Astrocyte of the cerebellum (primary cell): ENCODE results near the gene TMEM163.

Experiments
- DNase-seq: peaks from one replicate; pipeline ENCODE4 v3.0.0-alpha.2; 2011; ENCODE audit warnings: low read depth
- H3K4me3 ChIP-seq: 2 replicates; pipeline ENCODE4 v1.5.1; 2011; ENCODE audit warnings: mild to moderate bottlenecking, low read depth, low read length, moderate library complexity
- in situ Hi-C: cut with HindIII; loops from 2 replicates; pipeline ENCODE4 v1.10.0; 2017; ENCODE audit warnings: low sequenced_read_pairs
- TF ChIP-seq, protein P1 (sequence below): IDR thresholded peaks from 2 replicates; pipeline ENCODE4 v1.5.1; 2012; ENCODE audit warnings: low read length, low read depth, moderate library complexity, mild to moderate bottlenecking; ENCODE audit errors: missing control alignments

Gene TMEM163

DNA sequence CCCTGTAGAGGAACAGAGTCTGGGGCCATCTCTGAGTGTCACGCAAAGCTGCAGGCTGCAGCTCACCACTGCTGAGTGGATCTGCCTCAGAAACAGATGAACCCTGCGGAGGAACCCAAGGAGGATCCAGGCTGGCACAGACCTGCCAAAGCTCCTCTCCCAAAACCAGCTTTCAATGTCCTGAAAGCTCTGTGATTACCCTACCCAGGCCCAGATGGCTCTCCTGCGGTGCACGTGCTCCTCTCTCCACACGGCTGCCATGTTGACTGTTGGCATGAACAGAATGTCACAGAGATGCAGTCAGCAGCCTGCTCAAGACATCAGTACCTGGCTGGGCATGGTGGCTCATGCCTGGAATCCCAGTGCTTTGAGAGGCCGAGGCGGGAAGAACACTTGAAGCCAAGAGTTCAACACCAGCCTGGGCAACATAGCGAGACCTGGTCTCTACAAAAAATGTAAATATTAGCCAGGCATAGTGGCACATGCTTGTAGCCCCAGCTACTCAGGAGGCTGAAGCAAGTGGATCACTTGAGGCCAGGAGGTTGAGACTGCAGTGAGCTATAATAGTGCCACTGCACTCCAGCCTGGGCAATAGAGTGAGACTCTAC lies 248.1 kb downstream of the TMEM163 start:
- TF ChIP-seq, protein P1, sequence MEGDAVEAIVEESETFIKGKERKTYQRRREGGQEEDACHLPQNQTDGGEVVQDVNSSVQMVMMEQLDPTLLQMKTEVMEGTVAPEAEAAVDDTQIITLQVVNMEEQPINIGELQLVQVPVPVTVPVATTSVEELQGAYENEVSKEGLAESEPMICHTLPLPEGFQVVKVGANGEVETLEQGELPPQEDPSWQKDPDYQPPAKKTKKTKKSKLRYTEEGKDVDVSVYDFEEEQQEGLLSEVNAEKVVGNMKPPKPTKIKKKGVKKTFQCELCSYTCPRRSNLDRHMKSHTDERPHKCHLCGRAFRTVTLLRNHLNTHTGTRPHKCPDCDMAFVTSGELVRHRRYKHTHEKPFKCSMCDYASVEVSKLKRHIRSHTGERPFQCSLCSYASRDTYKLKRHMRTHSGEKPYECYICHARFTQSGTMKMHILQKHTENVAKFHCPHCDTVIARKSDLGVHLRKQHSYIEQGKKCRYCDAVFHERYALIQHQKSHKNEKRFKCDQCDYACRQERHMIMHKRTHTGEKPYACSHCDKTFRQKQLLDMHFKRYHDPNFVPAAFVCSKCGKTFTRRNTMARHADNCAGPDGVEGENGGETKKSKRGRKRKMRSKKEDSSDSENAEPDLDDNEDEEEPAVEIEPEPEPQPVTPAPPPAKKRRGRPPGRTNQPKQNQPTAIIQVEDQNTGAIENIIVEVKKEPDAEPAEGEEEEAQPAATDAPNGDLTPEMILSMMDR = no peak
- in situ Hi-C loops = loop anchor here (25.0 kb wide), 1 partner anchor 442 kb away; the partner anchor contains the start of gene CCNT2
- no peak for DNase-seq
- H3K4me3 ChIP-seq = no peak overlapping the region

GRCh38 chr2:134469516-134470115 lies 249.2 kb downstream of the TMEM163 start:
- H3K4me3 ChIP-seq = no peak overlapping the region
- TF ChIP-seq, protein P1 = no peak
- in situ Hi-C loops = loop anchor here (25.0 kb wide), 1 partner anchor 443 kb away; the partner anchor contains the start of gene CCNT2
- no peak for DNase-seq

- H3K4me3 ChIP-seq = no peak overlapping the region
- TF ChIP-seq, protein P1 = no peak
- DNase-seq = no peak
- in situ Hi-C loops = loop anchor here (25.0 kb wide), 1 partner anchor 444 kb away; the partner anchor contains the start of gene CCNT2
Measured at GRCh38 chr2:134468776-134469175, 250.0 kb downstream of the TMEM163 start.

DNA sequence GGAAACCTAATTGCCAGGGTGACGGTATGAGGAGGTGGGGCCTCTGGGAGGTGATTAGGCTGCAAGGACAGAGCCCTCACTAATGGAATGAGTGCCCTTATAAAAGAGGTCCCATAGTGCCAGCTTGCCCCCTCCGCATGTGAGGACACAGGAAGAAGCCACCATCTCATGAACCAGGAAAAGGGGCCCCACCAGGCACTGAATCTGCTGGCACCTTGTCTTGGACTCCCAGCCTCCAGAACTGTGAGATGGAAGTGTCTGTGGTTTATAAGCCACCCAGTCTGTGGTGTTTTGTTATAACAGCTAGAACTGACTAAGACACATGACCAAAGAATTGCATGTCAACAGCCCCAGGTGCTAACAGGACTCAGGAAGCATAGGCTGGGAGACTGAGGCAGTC lies 250.6 kb downstream of the TMEM163 start:
- TF ChIP-seq, protein P1 = no peak
- H3K4me3 ChIP-seq = no peak overlapping the region
- in situ Hi-C loops = loop anchor here (25.0 kb wide), 1 partner anchor 444 kb away; the partner anchor contains the start of gene CCNT2
- DNase-seq = no peak

GRCh38 chr2:134466141-134466540 lies 252.7 kb downstream of the TMEM163 start:
- in situ Hi-C loops = loop anchor here (25.0 kb wide), 1 partner anchor 446 kb away; the partner anchor contains the start of gene CCNT2
- TF ChIP-seq, protein P1 = peak; percentile 40
- H3K4me3 ChIP-seq = no peak overlapping the region
- DNase-seq = no peak

DNA sequence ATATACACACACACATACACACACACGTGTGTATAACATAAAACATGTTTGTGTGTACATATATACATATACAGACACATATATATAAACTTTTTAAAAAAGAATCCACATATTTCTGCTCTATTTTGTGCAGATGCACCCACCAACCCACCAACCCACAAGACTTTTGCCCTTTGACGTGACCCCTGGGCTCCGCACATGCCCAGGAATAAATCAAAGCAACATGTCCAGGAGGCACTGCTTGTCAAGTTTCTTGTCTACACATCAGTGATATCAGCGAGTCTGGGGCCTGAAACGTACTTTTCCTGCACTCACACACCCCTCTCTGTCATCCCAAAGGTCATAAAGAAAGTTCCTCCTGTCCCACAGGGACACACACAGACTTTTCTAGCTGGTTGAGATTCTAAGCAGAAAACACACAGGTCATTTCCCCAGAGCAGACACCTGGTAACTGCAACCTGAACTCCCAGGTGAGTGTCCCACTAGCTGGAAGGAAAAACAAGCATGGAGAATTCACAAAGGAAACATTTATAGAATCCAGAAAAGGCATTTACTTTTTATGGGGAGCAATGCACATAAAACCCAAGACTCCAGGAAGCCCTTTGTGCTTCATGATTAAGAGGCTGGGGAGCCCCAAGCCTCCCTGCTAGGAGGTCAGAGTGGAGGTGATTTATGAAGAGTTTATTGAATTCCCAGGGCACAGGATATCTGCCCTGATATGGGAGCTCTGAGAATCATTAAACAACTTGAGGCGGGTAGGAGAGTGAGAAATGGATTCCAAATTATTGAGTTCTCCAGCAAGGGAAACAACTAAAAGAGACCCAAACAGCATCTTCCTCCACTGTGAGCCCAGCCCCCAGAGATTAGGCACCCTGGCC lies 253.3 kb downstream of the TMEM163 start:
- no peak for DNase-seq
- in situ Hi-C loops = loop anchor here (25.0 kb wide), 1 partner anchor 447 kb away; the partner anchor contains the start of gene CCNT2
- no peak overlapping the region for H3K4me3 ChIP-seq
- TF ChIP-seq, protein P1 = no peak
